HEK293 (cell line): ENCODE data around the gene ZNF853.

Experiments used
- SETDB1 ChIP-seq: IDR thresholded peaks from one replicate; pipeline ENCODE4 v1.6.1; 2017; ENCODE audit warnings: mild to moderate bottlenecking, low read length, moderate library complexity, mixed read lengths; ENCODE audit not compliant: insufficient read length
- TF ChIP-seq, protein P1 (sequence below): fragments of 450-650 bp; formaldehyde crosslinking; IDR thresholded peaks from 2 replicates; pipeline ENCODE4 v1.5.1; 2016; ENCODE audit warnings: missing biosample characterization, missing genetic modification characterization

DNA sequence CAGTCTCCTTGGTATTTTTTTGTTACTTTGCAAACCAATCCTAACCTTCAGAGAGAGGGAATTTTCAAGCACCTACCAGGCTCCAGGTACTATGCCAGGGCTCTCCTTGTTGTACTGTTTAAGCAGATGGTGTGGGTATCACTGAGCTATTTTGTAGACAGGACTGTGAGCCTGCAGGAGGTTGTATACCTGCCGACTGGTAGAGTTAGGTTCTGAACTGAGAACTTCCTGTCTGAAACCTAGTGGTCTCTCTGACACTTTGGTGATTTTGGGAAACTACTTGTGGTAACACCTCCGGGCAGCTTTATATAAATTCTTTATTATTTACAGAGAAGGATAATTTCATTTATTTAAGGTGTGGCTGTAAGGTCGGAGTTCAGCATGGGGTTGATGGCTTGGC lies 4.6 kb downstream of the ZNF853 start:
- TF ChIP-seq SETDB1, result no peak
- TF ChIP-seq, protein P1, sequence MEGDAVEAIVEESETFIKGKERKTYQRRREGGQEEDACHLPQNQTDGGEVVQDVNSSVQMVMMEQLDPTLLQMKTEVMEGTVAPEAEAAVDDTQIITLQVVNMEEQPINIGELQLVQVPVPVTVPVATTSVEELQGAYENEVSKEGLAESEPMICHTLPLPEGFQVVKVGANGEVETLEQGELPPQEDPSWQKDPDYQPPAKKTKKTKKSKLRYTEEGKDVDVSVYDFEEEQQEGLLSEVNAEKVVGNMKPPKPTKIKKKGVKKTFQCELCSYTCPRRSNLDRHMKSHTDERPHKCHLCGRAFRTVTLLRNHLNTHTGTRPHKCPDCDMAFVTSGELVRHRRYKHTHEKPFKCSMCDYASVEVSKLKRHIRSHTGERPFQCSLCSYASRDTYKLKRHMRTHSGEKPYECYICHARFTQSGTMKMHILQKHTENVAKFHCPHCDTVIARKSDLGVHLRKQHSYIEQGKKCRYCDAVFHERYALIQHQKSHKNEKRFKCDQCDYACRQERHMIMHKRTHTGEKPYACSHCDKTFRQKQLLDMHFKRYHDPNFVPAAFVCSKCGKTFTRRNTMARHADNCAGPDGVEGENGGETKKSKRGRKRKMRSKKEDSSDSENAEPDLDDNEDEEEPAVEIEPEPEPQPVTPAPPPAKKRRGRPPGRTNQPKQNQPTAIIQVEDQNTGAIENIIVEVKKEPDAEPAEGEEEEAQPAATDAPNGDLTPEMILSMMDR (tag by site-specific recombination), result no peak
